HEK293T (cell line): ENCODE data around the gene BMERB1.
"Not testable (repeated sequence)": the region's sequence is repeated elsewhere in the genome, so short reads cannot be mapped to it uniquely, and the experiment has no call there.

Source experiments
- CTCF ChIA-PET: fragments of 350-600 bp; formaldehyde crosslinking; extraction: SDS; loops from one replicate; lab custom pipeline; 2021; ENCODE audit warnings: antibody characterized with exemption, inconsistent platforms; lab: Yijun Ruan, JAX
- POLR2A ChIA-PET: fragments of 350-600 bp; formaldehyde crosslinking; extraction: SDS; loops from one replicate; lab custom pipeline; 2020; ENCODE audit warnings: antibody characterized with exemption, inconsistent platforms; lab: Yijun Ruan, JAX
- DNase-seq: peaks from one replicate; pipeline ENCODE4 v3.0.0; 2012; ENCODE audit warnings: mixed read lengths; ENCODE audit errors: extremely low spot score
- ARNT ChIP-seq: fragments of 450-650 bp; IDR thresholded peaks from 2 replicates; pipeline ENCODE4 v1.6.1; 2017; ENCODE audit warnings: mild to moderate bottlenecking
- BHLHE40 ChIP-seq: fragments of 450-650 bp; IDR thresholded peaks from 2 replicates; pipeline ENCODE4 v1.6.1; 2016; ENCODE audit warnings: mild to moderate bottlenecking, moderate library complexity, borderline replicate concordance
- CTBP1 ChIP-seq: fragments of 450-650 bp; IDR thresholded peaks from 2 replicates; pipeline ENCODE4 v1.6.1; 2016; ENCODE audit warnings: borderline replicate concordance
- ELF4 ChIP-seq: fragments of 450-650 bp; IDR thresholded peaks from 2 replicates; pipeline ENCODE4 v1.6.1; 2017; ENCODE audit warnings: antibody characterized with exemption
- FOXA1 ChIP-seq: fragments of 450-650 bp; IDR thresholded peaks from 2 replicates; pipeline ENCODE4 v1.6.1; 2016; ENCODE audit warnings: mild to moderate bottlenecking
- FOXK2 ChIP-seq: fragments of 450-650 bp; IDR thresholded peaks from 2 replicates; pipeline ENCODE4 v1.6.1; 2016; ENCODE audit warnings: mild to moderate bottlenecking
- FOXM1 ChIP-seq: fragments of 450-650 bp; IDR thresholded peaks from 2 replicates; pipeline ENCODE4 v1.6.1; 2017; ENCODE audit warnings: mild to moderate bottlenecking, borderline replicate concordance
- HDGF ChIP-seq: fragments of 450-650 bp; IDR thresholded peaks from 2 replicates; pipeline ENCODE4 v1.6.1; 2017; ENCODE audit warnings: antibody characterized with exemption, borderline replicate concordance
- L3MBTL2 ChIP-seq: fragments of 450-650 bp; conservative IDR thresholded peaks from 2 replicates; pipeline ENCODE4 v1.6.1; 2016; ENCODE audit warnings: mild to moderate bottlenecking
- LEF1 ChIP-seq: fragments of 450-650 bp; IDR thresholded peaks from 2 replicates; pipeline ENCODE4 v1.6.1; 2017; ENCODE audit warnings: mild to moderate bottlenecking, borderline replicate concordance
- NFRKB ChIP-seq: fragments of 450-650 bp; IDR thresholded peaks from 2 replicates; pipeline ENCODE4 v1.6.1; 2016; ENCODE audit warnings: mild to moderate bottlenecking, moderate library complexity
- PKNOX1 ChIP-seq: fragments of 450-650 bp; IDR thresholded peaks from 2 replicates; pipeline ENCODE4 v1.6.1; 2016
- SP1 ChIP-seq: fragments of 450-650 bp; IDR thresholded peaks from 2 replicates; pipeline ENCODE4 v1.6.1; 2017
- SUZ12 ChIP-seq: fragments of 450-650 bp; IDR thresholded peaks from 2 replicates; pipeline ENCODE4 v1.6.1; 2016; ENCODE audit warnings: mild to moderate bottlenecking
- TARDBP ChIP-seq: fragments of 450-650 bp; IDR thresholded peaks from 2 replicates; pipeline ENCODE4 v1.6.1; 2016
- ZNF384 ChIP-seq: fragments of 450-650 bp; IDR thresholded peaks from 2 replicates; pipeline ENCODE4 v1.6.1; 2016

BMERB1 gene

GRCh38 chr16:15415511-15415985 is 18.8 kb upstream of the BMERB1 start:
- ChIA-PET CTCF (no interaction called here), POLR2A (no interaction called here)
- TF ChIP-seq TARDBP, result no peak
- no peak for TF ChIP-seq SUZ12
- no peak for TF ChIP-seq FOXA1
- TF ChIP-seq HDGF, result no peak
- TF ChIP-seq L3MBTL2, result no peak
- TF ChIP-seq SP1, result no peak
- TF ChIP-seq PKNOX1, result no peak
- TF ChIP-seq ARNT, result no peak
- no peak for TF ChIP-seq FOXK2
- TF ChIP-seq NFRKB, result no peak
- TF ChIP-seq BHLHE40, result no peak
- TF ChIP-seq FOXM1, result no peak
- no peak for TF ChIP-seq ZNF384
- no peak for TF ChIP-seq CTBP1
- TF ChIP-seq LEF1, result no peak
- TF ChIP-seq ELF4, result no peak
- no peak for DNase-seq

DNA sequence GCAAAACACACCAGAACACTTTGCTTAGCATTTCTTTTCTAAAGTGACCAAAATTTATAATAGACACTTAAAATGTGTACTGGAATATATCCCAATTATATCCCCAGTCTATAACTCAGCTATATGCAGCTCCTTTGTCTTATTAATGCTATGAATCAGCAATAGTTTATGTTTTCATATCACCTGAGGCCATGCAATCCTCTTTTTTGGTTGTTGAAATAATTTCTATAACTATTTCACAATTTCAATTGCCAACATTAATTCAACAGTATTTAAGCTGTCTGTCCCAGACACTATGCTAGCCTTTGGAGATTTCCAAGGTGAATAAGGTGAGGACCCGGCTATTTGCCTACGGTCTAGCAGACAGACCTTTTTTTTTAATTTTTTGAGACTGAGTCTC is 17.2 kb upstream of the BMERB1 start:
- CTCF ChIA-PET, result no interaction called here
- POLR2A ChIA-PET, result no interaction called here
- TF ChIP-seq ARNT, result no peak
- TF ChIP-seq SUZ12, result no peak
- no peak for TF ChIP-seq LEF1
- TF ChIP-seq FOXK2, result no peak
- no peak for TF ChIP-seq FOXM1
- no peak for TF ChIP-seq ZNF384
- no peak for TF ChIP-seq BHLHE40
- no peak for TF ChIP-seq FOXA1
- no peak for TF ChIP-seq PKNOX1
- TF ChIP-seq TARDBP, result no peak
- no peak for TF ChIP-seq SP1
- no peak for TF ChIP-seq L3MBTL2
- TF ChIP-seq NFRKB, result no peak
- no peak for TF ChIP-seq HDGF
- no peak for TF ChIP-seq ELF4
- no peak for TF ChIP-seq CTBP1
- no peak for DNase-seq

GRCh38 chr16:15418206-15418605 is 16.2 kb upstream of the BMERB1 start:
- no peak for TF ChIP-seq ARNT
- TF ChIP-seq ZNF384, result no peak
- TF ChIP-seq SUZ12, result no peak
- TF ChIP-seq FOXA1, result no peak
- TF ChIP-seq SP1, result no peak
- TF ChIP-seq CTBP1, result no peak
- no peak for TF ChIP-seq BHLHE40
- TF ChIP-seq PKNOX1, result no peak
- TF ChIP-seq TARDBP, result no peak
- TF ChIP-seq NFRKB, result no peak
- DNase-seq, result no peak
- ChIA-PET CTCF (no interaction called here), POLR2A (no interaction called here)

DNA sequence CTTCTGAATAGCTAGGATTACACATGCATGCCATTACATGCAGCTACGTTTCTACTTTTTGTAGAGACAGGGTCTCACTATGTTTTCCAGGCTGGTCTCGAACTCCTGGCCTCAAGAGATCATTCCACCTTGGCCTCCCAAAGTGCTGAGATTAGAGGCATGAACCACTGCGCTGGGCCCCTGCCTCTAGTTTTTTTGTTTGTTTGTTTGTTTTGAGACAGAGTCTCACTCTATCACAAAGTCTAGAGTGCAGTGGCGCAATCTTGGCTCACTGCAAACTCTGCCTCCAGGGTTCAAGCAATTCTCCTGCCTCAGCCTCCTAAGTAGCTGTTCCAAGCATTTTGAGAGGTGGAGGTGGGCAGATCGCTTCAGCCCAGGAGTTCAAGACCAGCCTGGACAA is 12.7 kb upstream of the BMERB1 start:
- POLR2A ChIA-PET, DNase-seq, CTCF ChIA-PET: not testable (repeated sequence)

- ChIA-PET POLR2A (no interaction called here), CTCF (no interaction called here)
- no peak for TF ChIP-seq ZNF384
- TF ChIP-seq CTBP1, result no peak
- TF ChIP-seq SP1, result no peak
- no peak for TF ChIP-seq ELF4
- TF ChIP-seq L3MBTL2, result no peak
- no peak for TF ChIP-seq NFRKB
- TF ChIP-seq LEF1, result no peak
- TF ChIP-seq PKNOX1, result no peak
- no peak for TF ChIP-seq TARDBP
- no peak for TF ChIP-seq SUZ12
- TF ChIP-seq ARNT, result no peak
- no peak for TF ChIP-seq BHLHE40
- no peak for TF ChIP-seq FOXA1
- no peak for DNase-seq
Measured at GRCh38 chr16:15422222-15422621, 12.2 kb upstream of the BMERB1 start.

- ChIA-PET CTCF (no interaction called here), POLR2A (no interaction called here)
- no peak for DNase-seq
- TF ChIP-seq ELF4, result no peak
- no peak for TF ChIP-seq NFRKB
- no peak for TF ChIP-seq ZNF384
- TF ChIP-seq LEF1, result no peak
- no peak for TF ChIP-seq PKNOX1
- TF ChIP-seq SUZ12, result no peak
- TF ChIP-seq SP1, result no peak
- no peak for TF ChIP-seq FOXM1
- TF ChIP-seq FOXK2, result no peak
- TF ChIP-seq L3MBTL2, result no peak
- TF ChIP-seq FOXA1, result no peak
- no peak for TF ChIP-seq BHLHE40
- TF ChIP-seq ARNT, result no peak
- TF ChIP-seq TARDBP, result no peak
- TF ChIP-seq HDGF, result no peak
- no peak for TF ChIP-seq CTBP1
Measured at GRCh38 chr16:15425861-15426260, 8.5 kb upstream of the BMERB1 start.
